Uterus (tissue), 4 donors: Measurements from ENCODE around the gene NAP1L4. TPM values are rescaled to one million over a fixed set of nuclear protein-coding genes. Genes with fewer than 3 reads are reported as not detected.

Source experiments
- DNase-seq, 2 donors: peaks; one replicate each; pipeline ENCODE4 v3.0.0-alpha.2; 2019 to 2020
- H3K27ac ChIP-seq, 2 donors: fragments of 200-600 bp; sonication (generic); 1 replicate in 1 of 2; 2 replicates in 1 of 2; pipeline ENCODE4 v1.5.1; 2016 to 2018
- H3K27me3 ChIP-seq, 2 donors: fragments of 200-600 bp; sonication (generic); one replicate each; pipeline ENCODE4 v1.5.1; 2018 to 2019; ENCODE audit warnings: control low read depth in 1 of 2
- H3K36me3 ChIP-seq, 2 donors: fragments of 200-600 bp; sonication (generic); one replicate each; pipeline ENCODE4 v1.5.1; 2019; ENCODE audit warnings: control low read depth in 1 of 2
- H3K4me1 ChIP-seq, 2 donors: fragments of 200-600 bp; sonication (generic); one replicate each; pipeline ENCODE4 v1.5.1; 2018 to 2019; ENCODE audit warnings: control low read depth in 1 of 2
- H3K4me3 ChIP-seq, 2 donors: fragments of 200-600 bp; sonication (generic); 1 replicate in 1 of 2; 2 replicates in 1 of 2; pipeline ENCODE4 v1.5.1; 2018 to 2019; ENCODE audit warnings: mild to moderate bottlenecking in 1 of 2
- H3K9me3 ChIP-seq, 2 donors: fragments of 200-600 bp; sonication (generic); one replicate each; pipeline ENCODE4 v1.5.1; 2019; ENCODE audit warnings: control low read depth in 1 of 2
- CTCF ChIP-seq, 4 experiments: fragments of 200-600 bp in 2 of 4; fragments of 450-650 bp in 2 of 4; sonication (generic) in 2 of 4; IDR thresholded peaks; one replicate each; pipeline ENCODE4 v1.5.1; 2016 to 2019; ENCODE audit warnings: antibody characterized with exemption in 4 of 4, mild to moderate bottlenecking in 2 of 4, moderate library complexity in 1 of 4
- POLR2A ChIP-seq, 2 donors: fragments of 450-650 bp; IDR thresholded peaks; one replicate each; pipeline ENCODE4 v1.6.1; 2016; ENCODE audit warnings: antibody characterized with exemption in 2 of 2, mild to moderate bottlenecking in 1 of 2, moderate library complexity in 1 of 2
- intact Hi-C: fragments of 100-400 bp; cut with DNase I; formaldehyde crosslinking; loops from one replicate; pipeline ENCODE4 v1.15.1; 2023; ENCODE audit warnings: low total_unique reads
- total RNA-seq, 4 donors: library from RNA; depleted of rRNA in 3 of 4; stranded (reverse); fragments of >200 nt in 3 of 4; gene quantifications; one replicate each; pipeline versions ENCODE4 v1.1.0 to v1.2.4, GENCODE V29; 2014 to 2023
- donor health status: DM: yes; HTN: yes; CAD: no.

Gene NAP1L4
- total RNA-seq, 4 donors from 2014 or later, result 96.1 to 183 (median 129) TPM

- Histone ChIP-seq H3K4me3 (peak overlapping the region; percentile 55 to 85), H3K27me3 (no peaks in the 10 kb centered on the region), H3K4me1 (peaks cover 4 to 19% of the 10 kb centered on the region in 2 donors), H3K9me3 (no peaks in the 10 kb centered on the region), H3K27ac (no peak overlapping the region), H3K36me3 (no peaks in the 10 kb centered on the region)
- TF ChIP-seq POLR2A (IDR thresholded peaks at IDR 0.05) (no peak), CTCF (IDR thresholded peaks at IDR 0.05) (no peak)
- intact Hi-C loops, result no loop called here
- DNase-seq, result no peak
Observed at GRCh38 chr11:2992997-2993325, 832 bp upstream of the NAP1L4 start.

DNA sequence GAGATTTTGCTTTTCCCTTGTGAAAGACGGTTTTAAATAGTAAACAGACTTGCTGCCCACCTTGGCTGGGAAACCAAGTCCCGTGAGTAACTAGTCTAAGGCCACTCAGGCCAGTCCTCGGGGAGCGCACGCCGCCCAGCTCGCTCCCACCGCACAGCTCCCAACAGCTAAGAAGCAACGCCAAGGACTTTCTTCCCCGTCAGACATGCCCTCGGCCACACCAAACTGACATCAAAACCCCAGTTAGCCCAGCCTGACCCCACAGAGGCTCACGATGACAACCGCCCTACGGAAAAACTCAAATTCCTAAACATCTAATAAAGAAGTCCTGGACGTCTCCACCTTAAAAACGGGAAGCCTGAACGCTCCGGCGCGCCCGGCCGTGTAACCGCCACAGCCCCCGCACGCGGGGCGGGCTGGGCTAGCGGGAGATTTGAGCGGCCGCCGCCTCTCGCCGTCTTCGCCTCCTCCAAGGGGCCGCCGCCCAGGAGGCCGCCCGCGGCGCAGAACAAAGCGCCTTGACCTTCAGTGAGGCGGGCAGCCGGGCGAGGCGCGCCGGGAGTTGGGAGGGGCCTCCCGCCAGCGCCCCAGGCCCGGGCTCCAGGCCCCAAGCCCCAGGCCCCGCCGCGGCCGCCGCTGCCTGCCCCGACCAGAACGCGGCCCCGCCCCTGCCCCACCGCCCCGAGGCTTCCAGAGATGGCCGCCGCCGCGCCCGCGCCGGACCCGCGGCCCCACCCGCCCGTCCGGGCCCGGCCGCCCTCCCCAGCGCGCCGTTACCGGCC is 486 bp downstream of the NAP1L4 start:
- Histone ChIP-seq H3K36me3 (no peaks in the 10 kb centered on the region), H3K4me3 (peak overlapping the region; percentile 55 to 85), H3K4me1 (peaks cover 4 to 19% of the 10 kb centered on the region in 2 donors), H3K9me3 (no peaks in the 10 kb centered on the region), H3K27ac (peak overlapping the region; percentile 91 to 96), H3K27me3 (no peaks in the 10 kb centered on the region)
- no peak for TF ChIP-seq POLR2A (IDR thresholded peaks at IDR 0.05)
- no peak for TF ChIP-seq CTCF (IDR thresholded peaks at IDR 0.05)
- intact Hi-C loops, result no loop called here
- DNase-seq, result peak in 1 of 2 donors; percentile 44

DNA sequence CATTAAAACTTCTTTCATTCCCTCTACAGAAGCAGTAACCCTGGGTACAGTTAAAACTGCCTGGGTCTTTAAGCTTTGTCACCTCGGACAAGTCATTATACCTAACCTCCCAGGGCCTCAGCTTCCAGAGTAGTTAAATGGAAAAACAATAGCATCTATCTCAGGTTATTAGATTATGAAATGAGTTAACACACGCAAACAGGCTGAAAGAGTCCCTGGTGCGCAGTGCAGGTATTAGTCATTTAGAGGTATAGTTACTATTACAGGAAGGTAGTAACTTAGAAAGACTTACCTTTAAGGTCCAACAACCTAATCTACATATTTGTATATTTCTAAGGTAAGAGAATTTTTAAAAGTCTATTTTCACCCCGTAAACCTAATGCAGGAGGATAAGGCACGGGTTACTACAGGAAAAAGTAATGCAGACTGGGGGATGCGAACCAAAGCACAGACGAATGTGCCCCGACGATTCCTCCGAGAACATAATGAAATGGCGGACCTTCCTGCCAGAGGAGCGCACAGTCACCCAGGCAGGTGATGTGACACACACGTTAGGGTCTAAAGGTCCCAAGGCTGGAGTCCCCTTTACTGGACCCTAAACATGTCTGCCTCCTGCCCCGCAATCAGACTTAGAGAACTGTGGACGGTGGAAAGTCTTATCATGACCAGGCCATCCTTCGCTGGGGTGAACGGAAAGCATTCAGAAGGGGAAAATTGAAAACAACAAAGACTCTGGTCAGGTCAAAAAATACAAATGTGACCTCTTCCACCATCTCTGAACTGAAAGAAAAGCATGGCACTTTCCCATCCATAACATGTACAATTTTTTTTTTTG is 1.3 kb downstream of the NAP1L4 start:
- H3K4me1 ChIP-seq, result peaks cover 4 to 19% of the 10 kb centered on the region in 2 donors
- H3K36me3 ChIP-seq, result no peaks in the 10 kb centered on the region
- H3K4me3 ChIP-seq, result peak overlapping the region; percentile 55 to 85
- no peaks in the 10 kb centered on the region for H3K27me3 ChIP-seq
- intact Hi-C loops, result no loop called here
- H3K9me3 ChIP-seq, result no peaks in the 10 kb centered on the region
- H3K27ac ChIP-seq, result peak overlapping the region; percentile 91 to 96
- no peak for TF ChIP-seq CTCF (IDR thresholded peaks at IDR 0.05)
- TF ChIP-seq POLR2A (IDR thresholded peaks at IDR 0.05), result no peak
- no peak for DNase-seq

GRCh38 chr11:2989551-2989950 is 2.6 kb downstream of the NAP1L4 start:
- Histone ChIP-seq H3K4me1 (peaks cover 4 to 19% of the 10 kb centered on the region in 2 donors), H3K27me3 (no peaks in the 10 kb centered on the region), H3K27ac (no peak overlapping the region), H3K9me3 (no peaks in the 10 kb centered on the region), H3K36me3 (no peaks in the 10 kb centered on the region), H3K4me3 (no peak overlapping the region)
- DNase-seq, result no peak
- TF ChIP-seq CTCF (IDR thresholded peaks at IDR 0.05), result no peak
- TF ChIP-seq POLR2A (IDR thresholded peaks at IDR 0.05), result no peak
- intact Hi-C loops, result no loop called here

- Histone ChIP-seq H3K27me3 (no peaks in the 10 kb centered on the region), H3K4me1 (peaks cover 4 to 19% of the 10 kb centered on the region in 2 donors), H3K27ac (no peak overlapping the region), H3K9me3 (no peaks in the 10 kb centered on the region), H3K4me3 (no peak overlapping the region), H3K36me3 (no peaks in the 10 kb centered on the region)
- TF ChIP-seq CTCF (IDR thresholded peaks at IDR 0.05) (no peak), POLR2A (IDR thresholded peaks at IDR 0.05) (no peak)
- intact Hi-C loops, result no loop called here
- no peak for DNase-seq
Observed at GRCh38 chr11:2989006-2989405, 3.1 kb downstream of the NAP1L4 start.
